Measurements from ENCODE around the gene PFKL. TPM values are rescaled to one million over a fixed set of nuclear protein-coding genes. Genes with fewer than 3 reads are reported as not detected.
"Not testable (repeated sequence)": the region's sequence is repeated elsewhere in the genome, so short reads cannot be mapped to it uniquely, and the experiment has no call there.

Gene PFKL
- total and polyA plus RNA-seq, 2 donors (not counting 1 experiment from before 2014, with no cell fraction given), result 267 to 318 TPM

- H3K27me3 ChIP-seq (replicated peaks in 1 of 4; ENCODE audit: control extremely low read depth in 1 of 4, control insufficient read depth in 3 of 4, insufficient read depth in 4 of 4, low read length in 3 of 4), result no peaks in the 10 kb centered on the region
- no peak for TF ChIP-seq CTCF (IDR thresholded peaks at IDR 0.05)
- TF ChIP-seq EZH2 (IDR thresholded peaks at IDR 0.05; ENCODE audit: borderline replicate concordance, insufficient read depth, low read depth, low read length, poor library complexity, severe bottlenecking), result no peak
- no peaks in the 10 kb centered on the region for H3K9me3 Mint-ChIP-seq (ENCODE audit: insufficient read depth)
- peaks cover 17% of the 10 kb centered on the region for H3K4me1 Mint-ChIP-seq
- ChIA-PET POLR2A (interaction anchor here (0.6 to 1.2 kb wide), 6 partner anchors 14 to 249 kb away, joined by 3 to 7 read pairs (median 4); no protein-coding TSS in a partner anchor), CTCF (interaction anchor here (1.1 to 1.5 kb wide), 2 partner anchors 141 to 454 kb away, joined by 3 to 5 read pairs; no protein-coding TSS in a partner anchor)
- H3K79me2 ChIP-seq (ENCODE audit: control insufficient read depth, insufficient read depth, low read length), result no peaks in the 10 kb centered on the region
- peak within 1 kb of the TSS; percentile 92 for H3K4me3 Mint-ChIP-seq
- peak within 1 kb of the TSS; percentile 83 for H3K9ac ChIP-seq (ENCODE audit: low read length)
- H3K27me3 Mint-ChIP-seq, result no peaks in the 10 kb centered on the region
- peaks cover 15% of the 10 kb centered on the region for H4K20me1 ChIP-seq (ENCODE audit: control insufficient read depth, insufficient read depth, low read length, poor library complexity, severe bottlenecking)
- no peaks in the 10 kb centered on the region for H3K9me3 ChIP-seq (ENCODE audit: control extremely low read depth in 1 of 3, control insufficient read depth in 2 of 3, insufficient read depth in 1 of 3, low read length in 2 of 3)
- DNase-seq (peak; percentile 97), ATAC-seq (ENCODE audit: low read depth) (peak; percentile 85)
- H3K4me2 ChIP-seq (replicated peaks; ENCODE audit: low read depth, low read length, poor library complexity, severe bottlenecking), result peak within 1 kb of the TSS; percentile 80
- peak within 1 kb of the TSS; percentile 97 for H3K27ac Mint-ChIP-seq
- intact Hi-C loops (cut with micrococcal nuclease), result loop anchor here (1.0 to 5.0 kb wide), 4 partner anchors 40 to 478 kb away; partner anchors contain the start of genes LRRC3 and TRAPPC10
- peaks cover 0 to 18% of the 10 kb centered on the region in 2 experiments for H3K36me3 ChIP-seq (replicated peaks in 1 of 2; ENCODE audit: control extremely low read depth in 1 of 2, control insufficient read depth in 1 of 2, extremely low read depth in 1 of 2, insufficient read depth in 2 of 2, low read length in 1 of 2)
- H3K4me1 ChIP-seq (ENCODE audit: control insufficient read depth in 2 of 2, insufficient read depth in 2 of 2, low read length in 2 of 2), result peaks cover 10 to 18% of the 10 kb centered on the region in 2 donors
- H3K4me3 ChIP-seq (ENCODE audit: control extremely low read depth in 1 of 5, extremely low read depth in 1 of 5, insufficient read depth in 1 of 5, low read depth in 2 of 5, low read length in 4 of 5), result peak within 1 kb of the TSS; percentile 73 to 99 (median 88)
- WGBS (ENCODE audit: insufficient coverage), result under 1% methylated on average over 83 of the region's 90 CpGs
- H3K27ac ChIP-seq (ENCODE audit: low read length in 2 of 2), result peak within 1 kb of the TSS; percentile 89 to 97
- peak within 1 kb of the TSS; percentile 67 for H2AFZ ChIP-seq (ENCODE audit: insufficient read depth, low read depth, low read length, poor library complexity, severe bottlenecking)
Measured at GRCh38 chr21:44338971-44339910, 39.4 kb downstream of the PFKL start, which contains the start of gene CFAP410. Gene CFAP410 (minus strand): TSS chr21:44339390. CDS start chr21:44339194, 196 bp downstream.

- H3K27me3 Mint-ChIP-seq; H3K4me2 ChIP-seq (replicated peaks; ENCODE audit: low read depth, low read length, poor library complexity, severe bottlenecking); H3K4me3 Mint-ChIP-seq; H3K9me3 ChIP-seq (ENCODE audit: control extremely low read depth in 1 of 3, control insufficient read depth in 2 of 3, insufficient read depth in 1 of 3, low read length in 2 of 3); ATAC-seq (ENCODE audit: low read depth); H3K4me3 ChIP-seq (ENCODE audit: control extremely low read depth in 1 of 5, extremely low read depth in 1 of 5, insufficient read depth in 1 of 5, low read depth in 2 of 5, low read length in 4 of 5); intact Hi-C loops (cut with micrococcal nuclease); H3K27me3 ChIP-seq (replicated peaks in 1 of 4; ENCODE audit: control extremely low read depth in 1 of 4, control insufficient read depth in 3 of 4, insufficient read depth in 4 of 4, low read length in 3 of 4); H3K79me2 ChIP-seq (ENCODE audit: control insufficient read depth, insufficient read depth, low read length); H3K9ac ChIP-seq (ENCODE audit: low read length); H3K27ac ChIP-seq (ENCODE audit: low read length in 2 of 2); H3K36me3 ChIP-seq (replicated peaks in 1 of 2; ENCODE audit: control extremely low read depth in 1 of 2, control insufficient read depth in 1 of 2, extremely low read depth in 1 of 2, insufficient read depth in 2 of 2, low read length in 1 of 2); H3K9me3 Mint-ChIP-seq (ENCODE audit: insufficient read depth); POLR2A ChIA-PET; DNase-seq; H4K20me1 ChIP-seq (ENCODE audit: control insufficient read depth, insufficient read depth, low read length, poor library complexity, severe bottlenecking); H2AFZ ChIP-seq (ENCODE audit: insufficient read depth, low read depth, low read length, poor library complexity, severe bottlenecking): not testable (repeated sequence)
- H3K4me1 Mint-ChIP-seq, result peaks cover 17% of the 10 kb centered on the region
- H3K4me1 ChIP-seq (ENCODE audit: control insufficient read depth in 2 of 2, insufficient read depth in 2 of 2, low read length in 2 of 2), result peaks cover 10 to 18% of the 10 kb centered on the region in 2 donors
- CTCF ChIA-PET, result interaction anchor here (1.1 kb wide), 1 partner anchor 45 kb away, joined by 4 read pairs; no protein-coding TSS in a partner anchor
- WGBS (ENCODE audit: insufficient coverage), result 93% methylated on average over 9 of the region's 12 CpGs
- H3K27ac Mint-ChIP-seq, result peak overlapping the region; percentile 39
Measured at GRCh38 chr21:44341726-44342458, 42.0 kb downstream of the PFKL start.

- H3K27ac ChIP-seq (ENCODE audit: low read length in 2 of 2); CTCF ChIA-PET; H3K27me3 ChIP-seq (replicated peaks in 1 of 4; ENCODE audit: control extremely low read depth in 1 of 4, control insufficient read depth in 3 of 4, insufficient read depth in 4 of 4, low read length in 3 of 4); intact Hi-C loops (cut with micrococcal nuclease); H3K4me3 ChIP-seq (ENCODE audit: control extremely low read depth in 1 of 5, extremely low read depth in 1 of 5, insufficient read depth in 1 of 5, low read depth in 2 of 5, low read length in 4 of 5); H3K9ac ChIP-seq (ENCODE audit: low read length); H3K36me3 ChIP-seq (replicated peaks in 1 of 2; ENCODE audit: control extremely low read depth in 1 of 2, control insufficient read depth in 1 of 2, extremely low read depth in 1 of 2, insufficient read depth in 2 of 2, low read length in 1 of 2); DNase-seq; ATAC-seq (ENCODE audit: low read depth); H3K79me2 ChIP-seq (ENCODE audit: control insufficient read depth, insufficient read depth, low read length); H4K20me1 ChIP-seq (ENCODE audit: control insufficient read depth, insufficient read depth, low read length, poor library complexity, severe bottlenecking); H3K27ac Mint-ChIP-seq; H3K9me3 ChIP-seq (ENCODE audit: control extremely low read depth in 1 of 3, control insufficient read depth in 2 of 3, insufficient read depth in 1 of 3, low read length in 2 of 3); POLR2A ChIA-PET; H3K9me3 Mint-ChIP-seq (ENCODE audit: insufficient read depth); H3K4me2 ChIP-seq (replicated peaks; ENCODE audit: low read depth, low read length, poor library complexity, severe bottlenecking); H3K4me3 Mint-ChIP-seq; H2AFZ ChIP-seq (ENCODE audit: insufficient read depth, low read depth, low read length, poor library complexity, severe bottlenecking): not testable (repeated sequence)
- peaks cover 13% of the 10 kb centered on the region for H3K4me1 Mint-ChIP-seq
- H3K4me1 ChIP-seq (ENCODE audit: control insufficient read depth in 2 of 2, insufficient read depth in 2 of 2, low read length in 2 of 2), result peaks cover 10 to 17% of the 10 kb centered on the region in 2 donors
- 80% methylated on average over 6 of the region's 8 CpGs for WGBS (ENCODE audit: insufficient coverage)
- H3K27me3 Mint-ChIP-seq, result peaks cover 12% of the 10 kb centered on the region
Measured at GRCh38 chr21:44342981-44343380, 43.1 kb downstream of the PFKL start.
